SH-SY5Y (cell line): Measurements from ENCODE around the gene G6PC1.

Experiments used
- GATA2 ChIP-seq: IDR thresholded peaks from 2 replicates; pipeline ENCODE4 v1.6.1; 2011; ENCODE audit warnings: mild to moderate bottlenecking, low read depth, low read length
- GATA3 ChIP-seq: IDR thresholded peaks from 2 replicates; pipeline ENCODE4 v1.6.1; 2011; ENCODE audit warnings: low read depth, mild to moderate bottlenecking, low read length, moderate library complexity

DNA sequence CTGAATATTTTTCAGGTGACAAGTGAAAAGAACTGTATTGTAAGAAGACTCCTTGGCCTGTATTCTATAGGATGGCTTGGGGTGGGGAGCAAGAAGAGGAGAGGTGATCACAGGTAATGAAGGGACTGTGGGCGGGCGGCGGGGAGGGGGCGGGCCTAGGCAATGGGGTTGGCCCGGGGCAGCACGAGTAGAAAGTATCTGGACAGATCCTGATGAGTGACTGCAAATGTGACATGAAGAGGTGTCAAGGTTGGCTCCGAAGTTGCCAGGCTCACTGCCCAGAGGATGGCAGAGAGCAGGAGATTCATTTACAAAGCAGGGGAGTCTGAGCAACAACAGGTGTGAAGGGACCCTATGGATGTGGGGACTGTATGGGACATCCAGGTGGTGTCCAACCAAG lies 10.8 kb upstream of the G6PC1 start:
- no peak for TF ChIP-seq GATA2
- no peak for TF ChIP-seq GATA3
